Measurements from ENCODE around the gene ROMO1.

- TF ChIP-seq CEBPB (IDR thresholded peaks at IDR 0.05) (no peak), TEAD4 (IDR thresholded peaks at IDR 0.05) (no peak), ZBTB7A (IDR thresholded peaks at IDR 0.05; ENCODE audit: low read depth) (no peak), MAX (IDR thresholded peaks at IDR 0.05) (no peak), TAF1 (IDR thresholded peaks at IDR 0.05; ENCODE audit: low read depth) (no peak), EGR1 (IDR thresholded peaks at IDR 0.05) (no peak), EP300 (IDR thresholded peaks at IDR 0.05; ENCODE audit: borderline replicate concordance) (no peak), TCF12 (IDR thresholded peaks at IDR 0.05; ENCODE audit: low read depth) (no peak)
Measured at GRCh38 chr20:35721219-35721618, 22.0 kb downstream of the ROMO1 start.
